Measurements from ENCODE around the gene CACNA1I. TPM values are rescaled to one million over a fixed set of nuclear protein-coding genes. Genes with fewer than 3 reads are reported as not detected.

Gene CACNA1I
- polyA plus RNA-seq, 1 of the 3 experiments (the other 2 are of a cell fraction) = not detected

- no peak for TF ChIP-seq FOXJ3 (CRISPR knock-in tag; IDR thresholded peaks at IDR 0.05)
- no peak for TF ChIP-seq EP300 (IDR thresholded peaks at IDR 0.05; ENCODE audit: borderline replicate concordance in 1 of 2, low read depth in 1 of 2, low read length in 1 of 2)
- TF ChIP-seq RAD21 (IDR thresholded peaks at IDR 0.05; ENCODE audit: low read length) = no peak
- TF ChIP-seq ZBTB33 (IDR thresholded peaks at IDR 0.05; ENCODE audit: borderline replicate concordance, low read depth) = no peak
- no peak for TF ChIP-seq TEAD4 (IDR thresholded peaks at IDR 0.05; ENCODE audit: borderline replicate concordance, insufficient read depth)
- TF ChIP-seq MXI1 (IDR thresholded peaks at IDR 0.05; ENCODE audit: low read depth, low read length) = no peak
- TF ChIP-seq POLR2AphosphoS5 (IDR thresholded peaks at IDR 0.05; ENCODE audit: low read depth, low read length) = no peak
- TF ChIP-seq FOSL2 (IDR thresholded peaks at IDR 0.05; ENCODE audit: borderline replicate concordance, low read depth) = no peak
- TF ChIP-seq YY1 (IDR thresholded peaks at IDR 0.05; ENCODE audit: low read depth) = no peak
- Histone ChIP-seq H3K9me2 (no peaks in the 10 kb centered on the region), H3K4me1 (ENCODE audit: control insufficient read depth in 1 of 2, insufficient read depth in 2 of 2, low read depth in 1 of 2, low read length in 1 of 2) (no peaks in the 10 kb centered on the region), H3K9ac (no peak overlapping the region), H3K27me3 (ENCODE audit: insufficient read depth) (no peaks in the 10 kb centered on the region), H3K36me3 (replicated peaks in 1 of 2; ENCODE audit: control insufficient read depth in 1 of 2, insufficient read depth in 2 of 2, low read length in 1 of 2) (no peaks in the 10 kb centered on the region), H3K4me3 (ENCODE audit: low read depth in 2 of 2, low read length in 1 of 2) (no peak overlapping the region), H4K20me1 (ENCODE audit: insufficient read depth) (no peaks in the 10 kb centered on the region), H3F3A (replicated peaks; ENCODE audit: insufficient read depth) (no peaks in the 10 kb centered on the region), H3K4me2 (no peak overlapping the region), H3K27ac (ENCODE audit: low read depth in 2 of 2, low read length in 1 of 2) (no peak overlapping the region), H3K79me2 (ENCODE audit: insufficient read depth) (no peaks in the 10 kb centered on the region), H2AFZ (ENCODE audit: low read depth) (no peak overlapping the region), H3K9me3 (no peaks in the 10 kb centered on the region)
- ChIA-PET CTCF (no interaction called here), POLR2A (no interaction called here)
- 83% methylated on average over 6 of the region's 22 CpGs for WGBS (ENCODE audit: low lambda C conversion rate)
- no peak for DNase-seq
Measured at GRCh38 chr22:39663751-39664150, 93.2 kb downstream of the CACNA1I start.

- ChIA-PET POLR2A (no interaction called here), CTCF (no interaction called here)
- TF ChIP-seq YY1 (IDR thresholded peaks at IDR 0.05; ENCODE audit: low read depth) = no peak
- no peak for TF ChIP-seq ELF1 (IDR thresholded peaks at IDR 0.05)
- no peak for TF ChIP-seq USF2 (IDR thresholded peaks at IDR 0.05; ENCODE audit: borderline replicate concordance, low read depth, low read length)
- no peak for TF ChIP-seq RFX5 (IDR thresholded peaks at IDR 0.05; ENCODE audit: low read length)
- TF ChIP-seq RAD21 (IDR thresholded peaks at IDR 0.05; ENCODE audit: low read length) = no peak
- TF ChIP-seq REST (IDR thresholded peaks at IDR 0.05; ENCODE audit: low read depth, low read length) = no peak
- no peak for TF ChIP-seq POLR2AphosphoS5 (IDR thresholded peaks at IDR 0.05; ENCODE audit: low read depth, low read length)
- TF ChIP-seq FOSL2 (IDR thresholded peaks at IDR 0.05; ENCODE audit: borderline replicate concordance, low read depth) = no peak
- TF ChIP-seq FOXJ3 (CRISPR knock-in tag; IDR thresholded peaks at IDR 0.05) = no peak
- no peak for TF ChIP-seq CHD2 (IDR thresholded peaks at IDR 0.05; ENCODE audit: low read length, partially characterized antibody)
- no peak for TF ChIP-seq USF1 (IDR thresholded peaks at IDR 0.05; ENCODE audit: borderline replicate concordance, low read depth)
- TF ChIP-seq EP300 (IDR thresholded peaks at IDR 0.05; ENCODE audit: borderline replicate concordance in 1 of 2, low read depth in 1 of 2, low read length in 1 of 2) = no peak
- no peak for TF ChIP-seq IRF3 (IDR thresholded peaks at IDR 0.05; ENCODE audit: low read depth, low read length)
- no peak for TF ChIP-seq NFIC (IDR thresholded peaks at IDR 0.05; ENCODE audit: borderline replicate concordance)
- TF ChIP-seq GABPA (IDR thresholded peaks at IDR 0.05; ENCODE audit: low read depth) = no peak
Measured at GRCh38 chr22:39664485-39665200, 94.1 kb downstream of the CACNA1I start.

More at GRCh38 chr22:39664485-39665200, 94.1 kb downstream of the CACNA1I start:
- Histone ChIP-seq H3K27ac (ENCODE audit: low read depth in 2 of 2, low read length in 1 of 2) (no peak overlapping the region), H3K27me3 (ENCODE audit: insufficient read depth) (no peaks in the 10 kb centered on the region), H2AFZ (ENCODE audit: low read depth) (no peak overlapping the region), H3K79me2 (ENCODE audit: insufficient read depth) (no peaks in the 10 kb centered on the region), H3K36me3 (replicated peaks in 1 of 2; ENCODE audit: control insufficient read depth in 1 of 2, insufficient read depth in 2 of 2, low read length in 1 of 2) (no peaks in the 10 kb centered on the region), H3F3A (replicated peaks; ENCODE audit: insufficient read depth) (no peaks in the 10 kb centered on the region), H3K4me2 (no peak overlapping the region), H3K9me3 (no peaks in the 10 kb centered on the region), H3K9me2 (no peaks in the 10 kb centered on the region), H4K20me1 (ENCODE audit: insufficient read depth) (no peaks in the 10 kb centered on the region), H3K9ac (no peak overlapping the region), H3K4me1 (ENCODE audit: control insufficient read depth in 1 of 2, insufficient read depth in 2 of 2, low read depth in 1 of 2, low read length in 1 of 2) (no peaks in the 10 kb centered on the region), H3K4me3 (ENCODE audit: low read depth in 2 of 2, low read length in 1 of 2) (no peak overlapping the region)
- 0% methylated on average over 1 of the region's 44 CpGs for WGBS (ENCODE audit: low lambda C conversion rate)
- peak; percentile 49 for DNase-seq

Data from SK-N-SH (cell line).